Thoracic aorta (tissue), 2 donors: ENCODE results near the gene CMTM4. TPM values are rescaled to one million over a fixed set of nuclear protein-coding genes. Genes with fewer than 3 reads are reported as not detected.

Experiments
- ATAC-seq: fragments of 150-250 bp; one replicate; pipeline ENCODE4 v1.8.0; 2017; ENCODE audit warnings: low read depth; ENCODE audit not compliant: insufficient number of reproducible peaks, low FRiP score
- DNase-seq: peaks from one replicate; pipeline ENCODE4 v3.0.0-alpha.2; 2020; ENCODE audit warnings: low spot score
- H3K27ac ChIP-seq, 2 donors: fragments of 200-600 bp; sonication (generic); 1 replicate in 1 of 2; 2 replicates in 1 of 2; pipeline ENCODE4 v1.5.1; 2016; ENCODE audit warnings: mild to moderate bottlenecking in 2 of 2, moderate library complexity in 2 of 2
- H3K27me3 ChIP-seq: fragments of 200-600 bp; sonication (generic); replicated peaks from 2 replicates; pipeline ENCODE4 v1.6.0; 2016; ENCODE audit warnings: mild to moderate bottlenecking; ENCODE audit not compliant: insufficient read depth
- H3K36me3 ChIP-seq: fragments of 200-600 bp; sonication (generic); one replicate; pipeline ENCODE4 v1.5.1; 2016
- H3K4me1 ChIP-seq, 2 donors: fragments of 200-600 bp; sonication (generic); 1 replicate in 1 of 2; 2 replicates in 1 of 2; pipeline versions ENCODE4 v1.5.1 to v1.6.0; 2016; ENCODE audit warnings: low read depth in 2 of 2, mild to moderate bottlenecking in 1 of 2; ENCODE audit not compliant: control insufficient read depth in 1 of 2
- H3K4me3 ChIP-seq: fragments of 200-600 bp; sonication (generic); 2 replicates; pipeline ENCODE4 v1.5.1; 2016; ENCODE audit warnings: mild to moderate bottlenecking
- H3K9me3 ChIP-seq: fragments of 200-600 bp; sonication (generic); 2 replicates; pipeline ENCODE4 v1.5.1; 2016
- CTCF ChIP-seq: fragments of 200-600 bp; sonication (generic); IDR thresholded peaks from one replicate; pipeline ENCODE4 v1.5.1; 2019; ENCODE audit warnings: antibody characterized with exemption
- total RNA-seq, 2 donors: library from RNA; depleted of rRNA; stranded (reverse); fragments of >200 nt; gene quantifications; one replicate each; pipeline versions ENCODE4 v1.1.0 to v1.2.3, GENCODE V29; 2016

Gene CMTM4
- total RNA-seq, 2 donors from 2014 or later: 12.0 to 25.7 TPM

- Histone ChIP-seq H3K27me3 (no peaks in the 10 kb centered on the region), H3K4me3 (no peak overlapping the region), H3K36me3 (peaks cover 14% of the 10 kb centered on the region), H3K27ac (no peak overlapping the region), H3K4me1 (peaks cover 9 to 18% of the 10 kb centered on the region in 2 donors), H3K9me3 (no peaks in the 10 kb centered on the region)
- DNase-seq: no peak
- no peak for TF ChIP-seq CTCF
- ATAC-seq: no peak
Observed at GRCh38 chr16:66609139-66609510, 87.4 kb downstream of the CMTM4 start.

GRCh38 chr16:66608241-66609138 is 88.1 kb downstream of the CMTM4 start:
- Histone ChIP-seq H3K27me3 (no peaks in the 10 kb centered on the region), H3K9me3 (no peaks in the 10 kb centered on the region), H3K27ac (no peak overlapping the region), H3K4me1 (peaks cover 9 to 25% of the 10 kb centered on the region in 2 donors), H3K36me3 (peaks cover 14% of the 10 kb centered on the region), H3K4me3 (no peak overlapping the region)
- ATAC-seq (peak; percentile 57), DNase-seq (peak; percentile 51)
- peak; percentile 91 for TF ChIP-seq CTCF

GRCh38 chr16:66605979-66606751 is 90.4 kb downstream of the CMTM4 start:
- H3K4me1 ChIP-seq: peaks cover 9 to 25% of the 10 kb centered on the region in 2 donors
- no peak for ATAC-seq
- H3K27ac ChIP-seq: peak overlapping the region; percentile 80 to 83
- peaks cover 12% of the 10 kb centered on the region for H3K36me3 ChIP-seq
- H3K9me3 ChIP-seq: no peaks in the 10 kb centered on the region
- DNase-seq: no peak
- no peaks in the 10 kb centered on the region for H3K27me3 ChIP-seq
- H3K4me3 ChIP-seq: peak overlapping the region; percentile 90
- no peak for TF ChIP-seq CTCF

- H3K9me3 ChIP-seq: no peaks in the 10 kb centered on the region
- ATAC-seq (peak; percentile 37), DNase-seq (no peak)
- peak overlapping the region; percentile 80 to 83 for H3K27ac ChIP-seq
- H3K4me3 ChIP-seq: peak overlapping the region; percentile 90
- TF ChIP-seq CTCF: no peak
- H3K36me3 ChIP-seq: peaks cover 10% of the 10 kb centered on the region
- no peaks in the 10 kb centered on the region for H3K27me3 ChIP-seq
- peaks cover 9 to 25% of the 10 kb centered on the region in 2 donors for H3K4me1 ChIP-seq
Observed at GRCh38 chr16:66605177-66605978, 91.2 kb downstream of the CMTM4 start.
